ENCODE results near the gene IGHMBP2.

The IGHMBP2 gene

DNA sequence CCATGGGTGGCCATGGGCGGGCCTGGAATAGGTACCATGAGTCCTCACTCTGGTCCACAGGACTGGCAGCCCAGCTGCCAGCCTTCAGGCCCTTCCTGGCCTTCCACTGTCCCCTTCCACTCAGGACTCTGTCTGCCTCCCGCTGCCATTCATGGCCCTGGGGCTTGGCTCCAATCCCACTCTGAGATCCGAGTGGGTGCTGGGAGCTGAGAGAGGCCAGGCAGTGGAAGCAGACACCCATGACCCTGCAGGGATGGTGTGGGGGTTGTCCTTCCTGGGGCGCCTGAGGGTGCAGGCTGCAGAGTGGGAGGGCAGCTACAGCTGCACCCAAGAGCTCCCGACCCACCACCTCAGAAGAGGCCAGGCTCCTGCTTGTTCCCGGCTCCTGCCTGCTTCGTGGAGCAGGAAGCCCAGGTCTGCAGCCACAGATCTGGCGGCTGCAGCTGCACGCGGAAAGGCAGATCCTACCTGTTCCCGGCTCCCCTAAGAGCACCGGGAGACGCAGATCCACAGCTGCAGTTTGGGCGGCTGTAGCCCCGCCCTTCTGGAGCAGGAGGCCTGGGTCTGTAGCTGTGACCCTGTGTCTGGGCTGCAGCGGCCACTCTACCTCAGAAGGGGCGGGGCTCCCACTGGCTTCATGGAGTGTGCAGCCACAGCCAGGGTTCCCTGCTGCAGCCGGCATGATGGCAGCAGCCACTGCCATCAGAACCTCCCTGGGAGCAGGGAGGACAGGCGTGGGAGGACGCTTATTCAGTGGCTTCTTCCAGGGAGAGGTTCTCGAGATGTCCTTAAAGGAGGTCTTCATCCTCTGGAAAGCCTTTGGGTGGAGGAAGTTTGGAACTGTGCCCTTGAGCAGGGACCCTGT is 27.5 kb downstream of the IGHMBP2 start:
- no peak overlapping the region for H3K4me3 ChIP-seq (ENCODE audit: low read depth, low read length)
- TF ChIP-seq CTCF (IDR thresholded peaks at IDR 0.05; ENCODE audit: low read depth, low read length): no peak
- in situ Hi-C loops (cut with HindIII; ENCODE audit: low sequenced_read_pairs): no loop called here

GRCh38 chr11:68931911-68932310 is 28.2 kb downstream of the IGHMBP2 start:
- in situ Hi-C loops (cut with HindIII; ENCODE audit: low sequenced_read_pairs): no loop called here
- no peak for DNase-seq (ENCODE audit: low read depth, low spot score)
- no peak overlapping the region for H3K4me3 ChIP-seq (ENCODE audit: low read depth, low read length)
- TF ChIP-seq CTCF (IDR thresholded peaks at IDR 0.05; ENCODE audit: low read depth, low read length): no peak

More for the DNA sequence above, 27.5 kb downstream of the IGHMBP2 start:
- DNase-seq (ENCODE audit: low read depth, low spot score): no peak

DNA sequence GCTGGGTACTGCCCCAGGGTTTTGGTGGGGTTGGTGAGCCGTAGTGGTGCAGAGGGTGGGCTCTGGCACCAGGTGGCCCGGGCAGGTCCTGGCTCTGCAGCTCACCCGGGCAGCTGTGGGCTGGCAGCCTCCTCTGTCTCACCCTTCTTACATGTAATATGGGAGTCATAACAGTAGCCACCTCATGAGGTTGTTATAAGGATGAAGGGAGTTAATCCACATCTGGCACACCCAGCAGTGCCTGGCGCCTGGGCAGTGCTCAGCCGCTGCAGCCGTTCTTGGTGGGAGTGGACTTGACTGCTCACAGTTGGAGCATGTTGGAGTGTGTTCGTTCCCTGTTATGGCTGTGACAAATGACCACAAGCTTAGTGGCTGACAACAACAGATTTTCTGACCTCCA is 28.7 kb downstream of the IGHMBP2 start:
- in situ Hi-C loops (cut with HindIII; ENCODE audit: low sequenced_read_pairs): no loop called here
- no peak overlapping the region for H3K4me3 ChIP-seq (ENCODE audit: low read depth, low read length)
- no peak for DNase-seq (ENCODE audit: low read depth, low spot score)
- TF ChIP-seq CTCF (IDR thresholded peaks at IDR 0.05; ENCODE audit: low read depth, low read length): no peak

DNA sequence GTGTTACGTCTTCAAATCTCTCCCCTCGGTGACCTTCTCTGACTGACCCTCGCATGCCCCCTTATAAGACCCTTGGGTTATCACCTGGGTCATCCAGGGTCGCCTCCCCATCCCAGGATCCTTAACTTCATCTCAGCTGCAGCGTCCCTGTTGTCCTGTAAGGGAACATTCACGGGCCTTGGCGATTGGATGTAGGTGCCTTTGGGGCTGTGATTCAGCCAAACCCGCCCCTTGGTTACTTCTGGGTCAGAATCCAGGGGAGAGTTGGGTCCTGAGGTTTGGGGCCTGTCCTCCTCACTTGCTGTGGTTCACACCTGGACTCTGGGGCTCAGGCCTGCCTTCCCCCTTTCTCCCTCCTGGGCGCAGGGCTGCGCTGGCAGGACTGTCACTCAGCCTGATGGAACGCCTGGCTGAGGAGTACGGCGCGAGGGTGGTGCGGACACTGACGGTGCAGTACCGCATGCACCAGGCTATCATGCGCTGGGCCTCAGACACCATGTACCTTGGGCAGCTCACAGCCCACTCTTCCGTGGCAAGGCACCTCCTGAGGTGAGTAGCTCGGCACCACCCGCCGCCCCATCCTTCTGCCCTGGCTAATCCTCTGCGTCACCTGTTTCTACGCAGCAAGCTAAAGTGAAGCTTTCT is 29.4 kb downstream of the IGHMBP2 start:
- TF ChIP-seq CTCF (IDR thresholded peaks at IDR 0.05; ENCODE audit: low read depth, low read length): no peak
- no peak overlapping the region for H3K4me3 ChIP-seq (ENCODE audit: low read depth, low read length)
- in situ Hi-C loops (cut with HindIII; ENCODE audit: low sequenced_read_pairs): no loop called here
- DNase-seq (ENCODE audit: low read depth, low spot score): no peak

GRCh38 chr11:68933605-68934320 is 30.1 kb downstream of the IGHMBP2 start:
- DNase-seq (ENCODE audit: low read depth, low spot score): no peak
- H3K4me3 ChIP-seq (ENCODE audit: low read depth, low read length): no peak overlapping the region
- no peak for TF ChIP-seq CTCF (IDR thresholded peaks at IDR 0.05; ENCODE audit: low read depth, low read length)
- in situ Hi-C loops (cut with HindIII; ENCODE audit: low sequenced_read_pairs): no loop called here

DNA sequence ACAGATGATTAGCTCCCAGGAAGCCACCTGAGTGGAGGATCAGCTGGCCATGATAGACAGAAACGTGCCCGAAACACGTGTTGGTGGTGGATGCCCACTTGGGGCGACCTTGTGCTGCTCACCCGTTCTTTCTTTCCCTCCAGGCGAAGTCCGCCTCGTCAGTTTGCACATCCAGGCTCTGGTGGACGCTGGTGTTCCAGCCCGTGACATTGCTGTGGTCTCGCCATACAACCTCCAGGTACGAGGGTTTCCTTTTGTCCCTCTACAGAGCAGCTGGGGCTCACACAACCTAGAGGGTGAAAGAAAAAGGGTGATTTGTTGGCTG is 30.6 kb downstream of the IGHMBP2 start:
- DNase-seq (ENCODE audit: low read depth, low spot score): no peak
- no peak for TF ChIP-seq CTCF (IDR thresholded peaks at IDR 0.05; ENCODE audit: low read depth, low read length)
- in situ Hi-C loops (cut with HindIII; ENCODE audit: low sequenced_read_pairs): no loop called here
- H3K4me3 ChIP-seq (ENCODE audit: low read depth, low read length): no peak overlapping the region

All from astrocyte of the spinal cord (primary cell).